NCI-H345 treated with DMSO at 0.1 percent for 48 hours (cell line): ENCODE measurements around the gene LIMK2.

Experiments used
- DNase-seq: peaks from one replicate; lab custom pipeline; 2025; ENCODE audit not compliant: unreplicated experiment; lab: John Stamatoyannopoulos, UW

The LIMK2 gene

DNA sequence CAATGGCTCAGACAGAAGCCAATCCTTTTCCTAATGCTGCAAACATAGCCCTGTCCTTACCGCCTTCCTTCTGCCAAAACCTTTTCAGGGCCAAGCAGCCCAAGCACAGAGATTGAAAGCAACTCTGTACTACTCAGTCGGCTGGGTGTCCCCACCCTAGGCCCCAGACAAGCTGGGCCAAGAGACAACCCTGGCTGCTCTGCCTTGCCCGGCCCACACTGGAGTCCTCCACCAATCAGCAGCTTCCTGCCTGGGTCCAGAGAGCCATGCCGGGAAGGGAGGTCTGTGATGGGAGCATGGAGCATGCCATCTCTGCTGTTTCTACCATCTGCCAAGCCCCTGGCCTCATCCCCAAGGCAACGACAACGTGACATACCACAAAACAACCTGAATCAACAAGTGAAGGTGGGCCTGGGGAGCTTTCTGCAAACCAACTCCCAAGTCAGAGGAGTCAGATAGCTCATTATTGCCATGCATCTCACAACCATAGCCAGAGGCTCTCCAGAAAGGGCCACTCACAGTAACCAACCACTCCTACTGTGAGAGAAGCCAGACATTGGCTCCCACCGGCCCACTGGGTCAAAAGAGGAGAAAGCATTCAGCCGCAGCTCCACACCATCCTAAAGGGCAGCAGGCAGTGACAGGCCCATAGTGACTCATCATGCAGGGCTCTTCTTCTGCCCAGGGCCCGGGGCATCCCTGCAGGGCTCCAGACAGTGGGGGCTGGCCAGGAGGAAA lies 115.9 kb downstream of the LIMK2 start:
- DNase-seq, result no peak

- DNase-seq, result no peak
Measured at GRCh38 chr22:31328544-31328960, 116.5 kb downstream of the LIMK2 start.

DNA sequence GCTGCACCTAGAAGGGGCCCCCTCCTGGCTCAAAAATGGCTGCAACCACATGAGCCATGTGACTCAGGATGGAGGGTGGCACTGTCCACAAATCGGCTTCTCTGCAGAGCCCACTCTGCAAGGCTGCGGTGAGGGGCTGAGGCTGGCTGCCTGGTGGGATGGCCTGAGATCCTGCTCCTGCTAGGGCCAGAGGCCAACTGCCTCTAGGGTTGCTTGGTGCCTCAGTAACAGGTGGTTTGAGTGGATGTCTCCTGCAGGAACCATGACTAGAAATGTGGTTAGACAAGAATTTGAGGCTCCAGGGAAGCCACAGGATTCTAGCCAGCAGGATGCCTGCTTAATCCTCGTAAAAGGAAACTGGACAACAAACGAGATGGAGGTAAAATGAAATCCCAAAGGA lies 116.9 kb downstream of the LIMK2 start:
- no peak for DNase-seq
